NCI-H1417 (cell line): ENCODE measurements around the gene PDE7B.
A peak's percentile ranks its signal among the peaks of the same experiment; 100 is the strongest.

Source experiments
- DNase-seq, 3 experiments: peaks; one replicate each; lab custom pipeline; 2025; lab: John Stamatoyannopoulos, UW

PDE7B gene

GRCh38 chr6:135936606-135937005, 85.1 kb downstream of the PDE7B start:
- DNase-seq, result no peak

- DNase-seq, result no peak
Observed at GRCh38 chr6:135937106-135937505, 85.6 kb downstream of the PDE7B start.

GRCh38 chr6:135938576-135939207, 87.2 kb downstream of the PDE7B start:
- DNase-seq, result peak in 1 of 3 experiments; percentile 38

GRCh38 chr6:135939208-135939591, 87.7 kb downstream of the PDE7B start:
- DNase-seq, result no peak

- no peak for DNase-seq
Observed at GRCh38 chr6:135940616-135941167, 89.2 kb downstream of the PDE7B start.

- no peak for DNase-seq
Observed at GRCh38 chr6:135941275-135942025, 89.9 kb downstream of the PDE7B start.

GRCh38 chr6:135944120-135944519, 92.6 kb downstream of the PDE7B start:
- DNase-seq, result no peak

GRCh38 chr6:135946674-135947073, 95.2 kb downstream of the PDE7B start:
- no peak for DNase-seq

GRCh38 chr6:135950669-135951068, 99.2 kb downstream of the PDE7B start:
- DNase-seq, result no peak

GRCh38 chr6:135951169-135951568, 99.7 kb downstream of the PDE7B start:
- DNase-seq, result no peak

- no peak for DNase-seq
Observed at GRCh38 chr6:135953818-135954217, 102.3 kb downstream of the PDE7B start.

GRCh38 chr6:135955099-135955498, 103.6 kb downstream of the PDE7B start:
- no peak for DNase-seq

GRCh38 chr6:135962731-135963130, 111.2 kb downstream of the PDE7B start:
- DNase-seq, result no peak

GRCh38 chr6:135970750-135971149, 119.2 kb downstream of the PDE7B start:
- no peak for DNase-seq

- no peak for DNase-seq
Observed at GRCh38 chr6:135971351-135971750, 119.8 kb downstream of the PDE7B start.

GRCh38 chr6:135972150-135972549, 120.6 kb downstream of the PDE7B start:
- DNase-seq, result no peak

GRCh38 chr6:135972586-135972985, 121.1 kb downstream of the PDE7B start:
- DNase-seq, result no peak

GRCh38 chr6:135974426-135974825, 122.9 kb downstream of the PDE7B start:
- peak in 1 of 3 experiments; percentile 14 for DNase-seq

GRCh38 chr6:135976585-135976984, 125.1 kb downstream of the PDE7B start:
- no peak for DNase-seq

GRCh38 chr6:135983093-135983492, 131.6 kb downstream of the PDE7B start:
- no peak for DNase-seq

- DNase-seq, result peak in 1 of 3 experiments; percentile 54
Observed at GRCh38 chr6:135983718-135984343, 132.3 kb downstream of the PDE7B start.

- no peak for DNase-seq
Observed at GRCh38 chr6:135985471-135985870, 134.0 kb downstream of the PDE7B start.

GRCh38 chr6:135987226-135987625, 135.7 kb downstream of the PDE7B start:
- DNase-seq, result no peak
